Measurements from ENCODE around the gene REC8. TPM values are rescaled to one million over a fixed set of nuclear protein-coding genes. Genes with fewer than 3 reads are reported as not detected.

The REC8 gene
- total RNA-seq, 1 experiment from 2014 or later: 58.0 TPM

GRCh38 chr14:24167469-24168114, 4.3 kb upstream of the REC8 start:
- H4K5ac ChIP-seq (ENCODE audit: insufficient read length, low read depth, low read length): no peak overlapping the region
- peaks cover 5 to 7% of the 10 kb centered on the region in 2 experiments; a peak in 3 of 4 replicates for H3K4me1 Mint-ChIP-seq
- no peak for TF ChIP-seq CTCF (conservative IDR thresholded peaks at IDR 0.05)
- no peak overlapping the region for H3K4me2 ChIP-seq (ENCODE audit: insufficient read depth, insufficient read length, low read length)
- H3K27ac ChIP-seq (ENCODE audit: insufficient read length, low read depth, low read length): no peak overlapping the region
- peaks cover 8% of the 10 kb centered on the region for H3K23me2 ChIP-seq (ENCODE audit: insufficient read length, low read depth, low read length, poor library complexity, severe bottlenecking)
- H3K36me3 Mint-ChIP-seq (ENCODE audit: insufficient read depth in 1 of 3, low read depth in 3 of 3): peaks cover 4 to 37% (median 19%) of the 10 kb centered on the region in 3 experiments
- H2BK120ac ChIP-seq (ENCODE audit: low read depth, low read length, poor library complexity, severe bottlenecking): no peak overlapping the region
- H3K79me2 ChIP-seq (ENCODE audit: insufficient read depth, low read length): no peaks in the 10 kb centered on the region
- no peak overlapping the region for H2BK20ac ChIP-seq (ENCODE audit: low read depth, low read length, poor library complexity, severe bottlenecking)
- H4K20me1 ChIP-seq (ENCODE audit: control insufficient read depth, insufficient read depth, insufficient read length): no peaks in the 10 kb centered on the region
- no peaks in the 10 kb centered on the region; the same call in 1 of the 2 replicates for H3K27me3 Mint-ChIP-seq (ENCODE audit: low read depth)
- no peak overlapping the region for H2BK15ac ChIP-seq (ENCODE audit: low read depth, low read length)
- no peak overlapping the region; a peak in 1 of 5 replicates for H3K4me3 Mint-ChIP-seq
- H2BK5ac ChIP-seq (ENCODE audit: insufficient read length, low read length): no peak overlapping the region
- no peak for DNase-seq
- H3K56ac ChIP-seq (ENCODE audit: insufficient read length, low read depth, low read length): no peak overlapping the region
- H3K27me3 ChIP-seq (ENCODE audit: insufficient read depth, low read length): no peaks in the 10 kb centered on the region
- H3K9me3 Mint-ChIP-seq: no peaks in the 10 kb centered on the region; a peak in 1 of 5 replicates
- H3T11ph ChIP-seq (ENCODE audit: low read length): no peak overlapping the region
- H4K91ac ChIP-seq (ENCODE audit: insufficient read length, low read depth, low read length): no peak overlapping the region
- H3K27ac Mint-ChIP-seq: no peak overlapping the region; a peak in 2 of 7 replicates
- no peak overlapping the region for H2AFZ ChIP-seq (ENCODE audit: low read length)
- H2AK5ac ChIP-seq (ENCODE audit: insufficient read length, low read length): no peak overlapping the region
- no peaks in the 10 kb centered on the region for H3K79me1 ChIP-seq (ENCODE audit: insufficient read depth, low read depth, low read length, poor library complexity, severe bottlenecking)
- no peaks in the 10 kb centered on the region for H3K4me1 ChIP-seq (ENCODE audit: insufficient read depth, low read length)
- WGBS (ENCODE audit: extremely low coverage, insufficient read length, low lambda C conversion rate): no CpG with 5 or more reads among the region's 3 CpGs
- no peak overlapping the region for H3K23ac ChIP-seq (ENCODE audit: insufficient read length, low read depth, low read length)
- H3K4ac ChIP-seq (ENCODE audit: low read depth, low read length): no peak overlapping the region
- no peak overlapping the region for H2BK12ac ChIP-seq (ENCODE audit: insufficient read length, low read depth, low read length)
- no peak overlapping the region for H3K18ac ChIP-seq (ENCODE audit: insufficient read length, low read depth, low read length)
- H3K9me3 ChIP-seq (ENCODE audit: control insufficient read depth, low read depth, low read length): no peaks in the 10 kb centered on the region
- H4K8ac ChIP-seq (replicated peaks; ENCODE audit: insufficient read length, low read depth, low read length): no peak overlapping the region
- no peak overlapping the region for H3K9ac ChIP-seq (ENCODE audit: extremely low read depth, insufficient read length, low read length)
- H3K14ac ChIP-seq (ENCODE audit: insufficient read depth, low read length): no peak overlapping the region
